Lower leg skin (tissue), 3 donors: Measurements from ENCODE around the gene CALB2.

Source experiments
- POLR2A ChIP-seq, 2 donors: fragments of 450-650 bp; IDR thresholded peaks; one replicate each; pipeline ENCODE4 v1.6.1; 2016 to 2017; ENCODE audit warnings: antibody characterized with exemption in 2 of 2, mild to moderate bottlenecking in 1 of 2, moderate library complexity in 1 of 2
- TF ChIP-seq, protein P1 (sequence below), 3 donors: fragments of 450-650 bp; IDR thresholded peaks; one replicate each; pipeline ENCODE4 v1.5.1; 2016; ENCODE audit warnings: antibody characterized with exemption in 3 of 3, mild to moderate bottlenecking in 3 of 3, moderate library complexity in 2 of 3

DNA sequence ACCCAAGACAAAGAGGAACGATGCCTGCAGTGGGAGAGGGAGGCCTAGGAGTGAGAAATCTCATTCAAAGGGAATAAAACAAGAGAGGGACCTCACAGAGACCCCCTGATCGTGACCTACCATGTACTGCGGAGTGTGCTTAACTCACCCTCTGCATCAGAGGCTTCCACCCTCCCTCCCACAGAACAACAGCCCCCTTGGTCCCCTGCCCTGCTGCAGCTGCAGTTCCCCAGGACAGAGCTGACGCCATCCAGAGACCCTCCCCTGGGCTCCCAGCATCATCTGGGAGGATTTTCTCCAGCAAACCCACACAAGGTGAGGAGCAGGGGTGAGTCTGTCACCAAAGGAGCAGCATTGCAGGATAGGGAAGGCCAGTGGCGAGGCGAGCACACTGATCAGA lies 43.5 kb downstream of the CALB2 start:
- TF ChIP-seq, protein P1, sequence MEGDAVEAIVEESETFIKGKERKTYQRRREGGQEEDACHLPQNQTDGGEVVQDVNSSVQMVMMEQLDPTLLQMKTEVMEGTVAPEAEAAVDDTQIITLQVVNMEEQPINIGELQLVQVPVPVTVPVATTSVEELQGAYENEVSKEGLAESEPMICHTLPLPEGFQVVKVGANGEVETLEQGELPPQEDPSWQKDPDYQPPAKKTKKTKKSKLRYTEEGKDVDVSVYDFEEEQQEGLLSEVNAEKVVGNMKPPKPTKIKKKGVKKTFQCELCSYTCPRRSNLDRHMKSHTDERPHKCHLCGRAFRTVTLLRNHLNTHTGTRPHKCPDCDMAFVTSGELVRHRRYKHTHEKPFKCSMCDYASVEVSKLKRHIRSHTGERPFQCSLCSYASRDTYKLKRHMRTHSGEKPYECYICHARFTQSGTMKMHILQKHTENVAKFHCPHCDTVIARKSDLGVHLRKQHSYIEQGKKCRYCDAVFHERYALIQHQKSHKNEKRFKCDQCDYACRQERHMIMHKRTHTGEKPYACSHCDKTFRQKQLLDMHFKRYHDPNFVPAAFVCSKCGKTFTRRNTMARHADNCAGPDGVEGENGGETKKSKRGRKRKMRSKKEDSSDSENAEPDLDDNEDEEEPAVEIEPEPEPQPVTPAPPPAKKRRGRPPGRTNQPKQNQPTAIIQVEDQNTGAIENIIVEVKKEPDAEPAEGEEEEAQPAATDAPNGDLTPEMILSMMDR (IDR thresholded peaks at IDR 0.05): no peak
- no peak for TF ChIP-seq POLR2A (IDR thresholded peaks at IDR 0.05)
